IMR-90 (cell line): Measurements from ENCODE around the gene LNX1. TPM values are rescaled to one million over a fixed set of nuclear protein-coding genes. Genes with fewer than 3 reads are reported as not detected.

Source experiments
- ATAC-seq: fragments of 200-7000 bp; cut with Tn5 transposase; 2 replicates; pipeline ENCODE4 v1.9.1; 2020; ENCODE audit warnings: low read depth, mild to moderate bottlenecking, moderate library complexity
- BruUV-seq: library from RNA; stranded (reverse); fragments of 400-500 nt; replicated peaks from 2 replicates; lab custom pipeline; 2021; lab: Mats Ljungman, UMichigan
- CTCF ChIA-PET: fragments of 300-600 bp; formaldehyde crosslinking; extraction: SDS; loops from one replicate; lab custom pipeline; 2021; ENCODE audit warnings: antibody characterized with exemption; lab: Yijun Ruan, JAX
- POLR2A ChIA-PET: fragments of 300-600 bp; sonication (Branson Sonifier 250); formaldehyde crosslinking; loops from one replicate; lab custom pipeline; 2022; ENCODE audit warnings: antibody characterized with exemption; ENCODE audit not compliant: unreplicated experiment; lab: Charles Lee
- DNase-seq: peaks from one replicate; pipeline ENCODE4 v3.0.0; 2013
- H2AFZ ChIP-seq: replicated peaks from 2 replicates; pipeline ENCODE3; 2013; ENCODE audit warnings: low read length, mild to moderate bottlenecking; ENCODE audit not compliant: poor library complexity
- H2AK5ac ChIP-seq: 2 replicates; pipeline ENCODE4 v1.6.1; 2013; ENCODE audit warnings: low read depth, low read length, inconsistent platforms
- H2AK9ac ChIP-seq: replicated peaks from 2 replicates; pipeline ENCODE3; 2013; ENCODE audit warnings: mild to moderate bottlenecking, low read depth, low read length, moderate library complexity; ENCODE audit not compliant: poor library complexity
- H2BK120ac ChIP-seq: 2 replicates; pipeline ENCODE4 v1.6.1; 2013; ENCODE audit warnings: low read depth, low read length, inconsistent platforms
- H2BK15ac ChIP-seq: 3 replicates; pipeline ENCODE4 v1.6.1; 2013; ENCODE audit warnings: low read depth, low read length, inconsistent platforms
- H2BK20ac ChIP-seq: 2 replicates; pipeline ENCODE4 v1.6.1; 2013; ENCODE audit warnings: low read depth, mild to moderate bottlenecking, inconsistent platforms, low read length, moderate library complexity
- H2BK5ac ChIP-seq: 2 replicates; pipeline ENCODE4 v1.6.1; 2013; ENCODE audit warnings: mild to moderate bottlenecking, low read depth, low read length, inconsistent platforms; ENCODE audit not compliant: poor library complexity, severe bottlenecking
- H3K14ac ChIP-seq: replicated peaks from 2 replicates; pipeline ENCODE4 v1.6.1; 2013; ENCODE audit warnings: low read depth, low read length, inconsistent platforms
- H3K18ac ChIP-seq: 2 replicates; pipeline ENCODE4 v1.6.1; 2013; ENCODE audit warnings: low read depth, low read length, control low read depth
- H3K23ac ChIP-seq: 2 replicates; pipeline ENCODE4 v1.6.1; 2013; ENCODE audit warnings: low read depth, low read length, inconsistent platforms
- H3K27ac ChIP-seq: 2 replicates; pipeline ENCODE4 v1.5.1; 2013; ENCODE audit warnings: mild to moderate bottlenecking, control low read depth, low read length; ENCODE audit not compliant: insufficient read depth
- H3K27me3 ChIP-seq: 2 replicates; pipeline ENCODE4 v1.6.1; 2013; ENCODE audit warnings: low read length; ENCODE audit not compliant: control insufficient read depth, insufficient read depth
- H3K36me3 ChIP-seq: 2 replicates; pipeline ENCODE4 v1.6.1; 2013; ENCODE audit warnings: low read length, mixed read lengths; ENCODE audit not compliant: control insufficient read depth, insufficient read depth
- H3K4ac ChIP-seq: 2 replicates; pipeline ENCODE4 v1.6.1; 2013; ENCODE audit warnings: low read depth, low read length, inconsistent platforms
- H3K4me1 ChIP-seq: 2 replicates; pipeline ENCODE4 v1.6.1; 2013; ENCODE audit warnings: low read length, mixed read lengths; ENCODE audit not compliant: control insufficient read depth, insufficient read depth
- H3K4me2 ChIP-seq: 2 replicates; pipeline ENCODE4 v1.6.1; 2013; ENCODE audit warnings: low read depth, mild to moderate bottlenecking, control low read depth, low read length, moderate library complexity
- H3K4me3 ChIP-seq: 2 replicates; pipeline ENCODE4 v1.5.1; 2013; ENCODE audit warnings: low read depth, mild to moderate bottlenecking, control low read depth, low read length, moderate library complexity; ENCODE audit not compliant: insufficient read depth
- H3K56ac ChIP-seq: 2 replicates; pipeline ENCODE4 v1.6.1; 2013; ENCODE audit warnings: low read length, inconsistent platforms; ENCODE audit not compliant: insufficient read depth; ENCODE audit errors: extremely low read depth
- H3K79me1 ChIP-seq, 2 experiments: 2 replicates each; pipeline ENCODE4 v1.6.1; 2013; ENCODE audit warnings: low read length in 2 of 2, inconsistent platforms in 1 of 2, low read depth in 1 of 2
- H3K9ac ChIP-seq: 2 replicates; pipeline ENCODE4 v1.6.1; 2013; ENCODE audit warnings: low read depth, low read length, control low read depth
- H3K9me1 ChIP-seq: 2 replicates; pipeline ENCODE4 v1.6.1; 2013; ENCODE audit warnings: low read length, inconsistent platforms; ENCODE audit not compliant: insufficient read depth
- H3K9me3 ChIP-seq: 2 replicates; pipeline ENCODE4 v1.6.1; 2013; ENCODE audit warnings: low read length; ENCODE audit not compliant: control insufficient read depth, insufficient read depth
- H4K20me1 ChIP-seq: 2 replicates; pipeline ENCODE4 v1.6.1; 2013; ENCODE audit warnings: low read length, inconsistent platforms; ENCODE audit not compliant: insufficient read depth
- H4K5ac ChIP-seq: 2 replicates; pipeline ENCODE4 v1.6.1; 2013; ENCODE audit warnings: mild to moderate bottlenecking, low read depth, low read length, control low read depth
- H4K8ac ChIP-seq, 2 experiments: 2 replicates each; pipeline ENCODE4 v1.6.1; 2013; ENCODE audit warnings: low read depth in 2 of 2, low read length in 2 of 2, control low read depth in 1 of 2, inconsistent platforms in 1 of 2
- H4K91ac ChIP-seq: 2 replicates; pipeline ENCODE4 v1.6.1; 2013; ENCODE audit warnings: low read depth, low read length, inconsistent platforms; ENCODE audit not compliant: insufficient read depth
- MAFK ChIP-seq: IDR thresholded peaks from 2 replicates; pipeline ENCODE4 v1.6.1; 2012; ENCODE audit warnings: low read depth, low read length, improper control_type of control experiment
- RFX5 ChIP-seq: IDR thresholded peaks from 2 replicates; pipeline ENCODE4 v1.8.0; 2012; ENCODE audit warnings: low read depth, mild to moderate bottlenecking, low read length, moderate library complexity
- WGBS, 2 experiments: methylation state at CpG; one replicate each; pipeline versions ENCODE4 v1.1.5 to v1.1.7; 2013; ENCODE audit warnings: missing lambda C conversion rate in 2 of 2; ENCODE audit not compliant: insufficient read length in 1 of 2; ENCODE audit errors: extremely low coverage in 2 of 2; 5-methylcytosine and 5-hydroxymethylcytosine counted together
- dilution Hi-C: fragments of 300-500 bp; cut with HindIII; formaldehyde crosslinking; loops from one replicate; pipeline ENCODE4 v1.14.3; 2018; ENCODE audit warnings: low sequenced_read_pairs; ENCODE audit not compliant: unreplicated experiment
- in situ Hi-C: fragments of 300-500 bp; cut with MboI; formaldehyde crosslinking; loops from 3 replicates; pipeline ENCODE4 v1.14.3; 2019; ENCODE audit warnings: low sequenced_read_pairs, inconsistent platforms, mixed read lengths
- intact Hi-C: fragments of 100-400 bp; cut with micrococcal nuclease; formaldehyde crosslinking; loops from 2 replicates; pipeline ENCODE4 v1.10.0; 2022
- polyA plus RNA-seq, 3 experiments: library from polyadenylated mRNA; depleted of rRNA; stranded (reverse); fragments of >200 nt; gene quantifications; 2 replicates each; pipeline ENCODE4 v1.2.3, GENCODE V29; 2012; ENCODE audit warnings: low replicate concordance in 1 of 3
- total RNA-seq: library from RNA; depleted of rRNA; stranded (reverse); fragments of >200 nt; gene quantifications from 2 replicates; pipeline ENCODE4 v1.2.3, GENCODE V29; 2012

The LNX1 gene
- total and polyA plus RNA-seq, 2 of the 4 experiments (the other 2 are of a cell fraction) = 0.15 to 0.36 TPM

DNA sequence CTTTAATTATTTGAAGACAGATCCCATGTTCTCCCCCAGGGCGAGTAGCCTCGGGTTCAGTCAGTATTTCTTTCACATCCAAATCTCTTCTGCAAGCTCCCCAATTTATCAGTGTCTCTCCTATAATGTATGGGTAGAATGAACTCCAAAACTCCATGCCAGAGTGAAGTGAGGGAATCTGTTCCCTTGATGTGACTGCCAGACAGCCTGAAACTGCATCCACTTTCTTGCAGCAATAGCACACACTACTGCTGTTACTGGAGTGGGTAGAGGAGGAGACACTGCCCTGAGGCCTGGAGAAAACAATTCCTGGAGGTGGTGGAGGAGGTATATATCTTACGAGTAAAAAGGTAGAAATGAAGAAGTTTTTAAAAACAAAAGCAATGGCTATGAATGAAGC lies 11.0 kb downstream of the LNX1 start:
- TF ChIP-seq MAFK = no peak
- TF ChIP-seq RFX5 = no peak
- in situ Hi-C loops = no loop called here
- Histone ChIP-seq H3K9ac (peak overlapping the region; percentile 10; the same call in 1 of the 2 replicates), H3K14ac (peak overlapping the region; percentile 71), H2AK5ac (peak overlapping the region; percentile 54; the same call in 1 of the 2 replicates), H3K4ac (peak overlapping the region; percentile 95), H2AFZ (peak overlapping the region; percentile 2), H4K20me1 (no peaks in the 10 kb centered on the region), H2BK15ac (peak overlapping the region; percentile 69; the same call in 2 of the 3 replicates), H2BK5ac (peak overlapping the region; percentile 57), H3K18ac (peak overlapping the region; percentile 65), H3K56ac (peak overlapping the region; percentile 35; the same call in 1 of the 2 replicates), H3K27ac (peak overlapping the region; percentile 75; the same call in 1 of the 2 replicates), H4K5ac (peak overlapping the region; percentile 71), H3K9me1 (peaks cover 18% of the 10 kb centered on the region), H2AK9ac (no peak overlapping the region), H4K91ac (peak overlapping the region; percentile 89), H3K4me3 (no peak overlapping the region), H3K23ac (peak overlapping the region; percentile 73), H3K27me3 (no peaks in the 10 kb centered on the region), H3K4me2 (0 out of 2 replicates have a peak overlapping the region, but pooled peaks have one; percentile 3), H3K36me3 (no peaks in the 10 kb centered on the region), H2BK120ac (peak overlapping the region; percentile 93), H2BK20ac (peak overlapping the region; percentile 97), H4K8ac (peak overlapping the region; percentile 24 to 86; a peak in 2 of 4 replicates), H3K79me1 (no peaks in the 10 kb centered on the region), H3K9me3 (no peaks in the 10 kb centered on the region), H3K4me1 (peaks cover 33% of the 10 kb centered on the region)
- no TSS peak for BruUV-seq
- ATAC-seq (peak; percentile 11; the same call in 1 of the 2 replicates), DNase-seq (no peak)
- no CpG with 5 or more reads among the region's 3 CpGs for WGBS, 2 experiments
- CTCF ChIA-PET = interaction anchor here (0.7 kb wide), 1 partner anchor 188 kb away, joined by 3 read pairs; no protein-coding TSS in a partner anchor
- intact Hi-C loops = loop anchor here (10.0 kb wide), 1 partner anchor 205 kb away; no protein-coding TSS in a partner anchor
- dilution Hi-C loops = no loop called here
- POLR2A ChIA-PET = no interaction called here
